Stomach (tissue), 4 donors: ENCODE results near the gene PDGFD.

Source experiments
- POLR2A ChIP-seq, 4 donors: fragments of 450-650 bp; IDR thresholded peaks; one replicate each; pipeline ENCODE4 v1.6.1; 2016; ENCODE audit warnings: antibody characterized with exemption in 4 of 4, control low read depth in 2 of 4, mild to moderate bottlenecking in 1 of 4, moderate library complexity in 1 of 4
- POLR2AphosphoS5 ChIP-seq, 3 donors: sonication (generic); formaldehyde crosslinking; IDR thresholded peaks; one replicate each; pipeline ENCODE4 v1.6.1; 2016; ENCODE audit warnings: antibody characterized with exemption in 3 of 3
- TF ChIP-seq, protein P1 (sequence below), 7 experiments: fragments of 450-650 bp in 4 of 7; fragments of 200-600 bp in 3 of 7; sonication (generic) in 3 of 7; IDR thresholded peaks; one replicate each; pipeline ENCODE4 v1.5.1; 2016 to 2019; ENCODE audit warnings: antibody characterized with exemption in 7 of 7, control low read depth in 2 of 7, mild to moderate bottlenecking in 1 of 7

DNA sequence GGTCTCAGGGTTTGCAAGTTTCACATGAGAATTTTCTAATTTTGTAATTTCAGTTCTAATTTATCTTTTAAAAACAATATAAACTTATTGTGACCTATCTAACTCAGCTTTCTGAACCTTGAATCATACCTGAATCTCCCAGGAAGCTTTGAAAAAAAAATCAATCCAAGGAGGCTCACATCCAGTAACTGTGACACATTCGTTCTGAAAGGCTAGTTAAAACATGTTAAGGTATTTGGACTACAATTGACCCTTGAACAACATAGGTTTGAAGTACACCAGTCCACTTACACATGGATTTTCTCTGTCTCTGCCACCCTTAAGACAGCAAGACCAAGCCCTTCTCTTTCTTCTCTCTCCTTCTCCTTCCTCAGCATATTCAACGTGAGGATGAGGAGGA lies 87.5 kb downstream of the PDGFD start:
- TF ChIP-seq, protein P1, sequence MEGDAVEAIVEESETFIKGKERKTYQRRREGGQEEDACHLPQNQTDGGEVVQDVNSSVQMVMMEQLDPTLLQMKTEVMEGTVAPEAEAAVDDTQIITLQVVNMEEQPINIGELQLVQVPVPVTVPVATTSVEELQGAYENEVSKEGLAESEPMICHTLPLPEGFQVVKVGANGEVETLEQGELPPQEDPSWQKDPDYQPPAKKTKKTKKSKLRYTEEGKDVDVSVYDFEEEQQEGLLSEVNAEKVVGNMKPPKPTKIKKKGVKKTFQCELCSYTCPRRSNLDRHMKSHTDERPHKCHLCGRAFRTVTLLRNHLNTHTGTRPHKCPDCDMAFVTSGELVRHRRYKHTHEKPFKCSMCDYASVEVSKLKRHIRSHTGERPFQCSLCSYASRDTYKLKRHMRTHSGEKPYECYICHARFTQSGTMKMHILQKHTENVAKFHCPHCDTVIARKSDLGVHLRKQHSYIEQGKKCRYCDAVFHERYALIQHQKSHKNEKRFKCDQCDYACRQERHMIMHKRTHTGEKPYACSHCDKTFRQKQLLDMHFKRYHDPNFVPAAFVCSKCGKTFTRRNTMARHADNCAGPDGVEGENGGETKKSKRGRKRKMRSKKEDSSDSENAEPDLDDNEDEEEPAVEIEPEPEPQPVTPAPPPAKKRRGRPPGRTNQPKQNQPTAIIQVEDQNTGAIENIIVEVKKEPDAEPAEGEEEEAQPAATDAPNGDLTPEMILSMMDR (IDR thresholded peaks at IDR 0.05): no peak
- TF ChIP-seq POLR2A (IDR thresholded peaks at IDR 0.05) (no peak), POLR2AphosphoS5 (IDR thresholded peaks at IDR 0.05) (no peak)
